Endodermal cell (in vitro differentiated cells): Measurements from ENCODE around the gene CALD1. TPM values are rescaled to one million over a fixed set of nuclear protein-coding genes. Genes with fewer than 3 reads are reported as not detected.

Source experiments
- DNase-seq: peaks from one replicate; pipeline ENCODE4 v3.0.0-alpha.2; 2017
- H3K27ac ChIP-seq: 2 replicates; pipeline ENCODE4 v1.5.1; 2013; ENCODE audit warnings: mild to moderate bottlenecking, low read depth, low read length, moderate library complexity
- H3K27me3 ChIP-seq: 2 replicates; pipeline ENCODE4 v1.6.1; 2013; ENCODE audit warnings: mild to moderate bottlenecking, low read length, moderate library complexity; ENCODE audit not compliant: insufficient read depth, control insufficient read depth, poor library complexity, severe bottlenecking
- H3K36me3 ChIP-seq: 2 replicates; pipeline ENCODE4 v1.7.0; 2013; ENCODE audit warnings: mild to moderate bottlenecking, low read length, moderate library complexity; ENCODE audit not compliant: control insufficient read depth, insufficient read depth
- H3K4me1 ChIP-seq: one replicate; pipeline ENCODE4 v1.7.0; 2013; ENCODE audit warnings: low read length; ENCODE audit not compliant: control insufficient read depth, insufficient read depth
- H3K4me3 ChIP-seq: 2 replicates; pipeline ENCODE4 v1.5.1; 2013; ENCODE audit warnings: mild to moderate bottlenecking, low read length, moderate library complexity
- H3K9ac ChIP-seq: 2 replicates; pipeline ENCODE4 v1.6.1; 2013; ENCODE audit warnings: mild to moderate bottlenecking, low read length, moderate library complexity; ENCODE audit not compliant: poor library complexity, severe bottlenecking; ENCODE audit errors: extremely low read depth
- H3K9me3 ChIP-seq: 2 replicates; pipeline ENCODE4 v1.6.1; 2013; ENCODE audit warnings: mild to moderate bottlenecking, low read length, moderate library complexity; ENCODE audit not compliant: control insufficient read depth
- H3K27ac Mint-ChIP-seq: 2 replicates; pipeline ENCODE4 v1.8.0; 2020; ENCODE audit warnings: mixed read lengths
- H3K27me3 Mint-ChIP-seq: 2 replicates; pipeline ENCODE4 v1.8.0; 2021; ENCODE audit warnings: mild to moderate bottlenecking, mixed read lengths; ENCODE audit not compliant: insufficient read depth
- H3K36me3 Mint-ChIP-seq: 2 replicates; pipeline ENCODE4 v1.8.0; 2020; ENCODE audit warnings: low read depth, mixed read lengths
- H3K4me1 Mint-ChIP-seq: 2 replicates; pipeline ENCODE4 v1.8.0; 2020; ENCODE audit warnings: mixed read lengths
- H3K4me3 Mint-ChIP-seq: 2 replicates; pipeline ENCODE4 v1.8.0; 2020; ENCODE audit warnings: mild to moderate bottlenecking, moderate library complexity, mixed read lengths
- H3K9me3 Mint-ChIP-seq: 2 replicates; pipeline ENCODE4 v1.8.0; 2020; ENCODE audit warnings: mild to moderate bottlenecking, mixed read lengths
- CTCF ChIP-seq: fragments of 200-600 bp; sonication (generic); conservative IDR thresholded peaks from 2 replicates; pipeline ENCODE4 v1.5.0; 2021; ENCODE audit warnings: antibody characterized with exemption, mild to moderate bottlenecking
- WGBS, 2 experiments: methylation state at CpG; one replicate each; pipeline versions ENCODE4 v1.1.5 to v1.1.7; 2013; ENCODE audit warnings: missing lambda C conversion rate in 2 of 2, mixed read lengths in 1 of 2; ENCODE audit not compliant: insufficient coverage in 1 of 2, insufficient read length in 1 of 2; 5-methylcytosine and 5-hydroxymethylcytosine counted together
- total RNA-seq, 2 donors: library from RNA; stranded (reverse); fragmentation: NEBNext Ultra II Directional in 1 of 2; extraction: Animal tissue kit (Norgen Biotek cat#: 25700) in 1 of 2; gene quantifications; 2 replicates in 1 of 2; 3 replicates in 1 of 2; pipeline ENCODE4 v1.2.1, GENCODE V29; 2021

The CALD1 gene
- total RNA-seq, 2 donors from 2014 or later: 111 to 132 TPM

GRCh38 chr7:134865001-134865845 is 85.8 kb downstream of the CALD1 start:
- Mint-ChIP-seq H3K4me1 (peaks cover 27% of the 10 kb centered on the region), H3K27me3 (no peaks in the 10 kb centered on the region), H3K27ac (peak overlapping the region; percentile 72), H3K4me3 (peak overlapping the region; percentile 15), H3K36me3 (peaks cover 3% of the 10 kb centered on the region), H3K9me3 (no peaks in the 10 kb centered on the region)
- Histone ChIP-seq H3K27ac (no peak overlapping the region), H3K36me3 (peaks cover 17% of the 10 kb centered on the region), H3K4me3 (no peak overlapping the region), H3K9ac (no peak overlapping the region), H3K27me3 (no peaks in the 10 kb centered on the region), H3K4me1 (peaks cover 11% of the 10 kb centered on the region), H3K9me3 (no peaks in the 10 kb centered on the region)
- WGBS, 2 experiments: 78 to 93% methylated on average over 5 to 8 of the region's 9 CpGs
- peak; percentile 69 for DNase-seq
- TF ChIP-seq CTCF: no peak

DNA sequence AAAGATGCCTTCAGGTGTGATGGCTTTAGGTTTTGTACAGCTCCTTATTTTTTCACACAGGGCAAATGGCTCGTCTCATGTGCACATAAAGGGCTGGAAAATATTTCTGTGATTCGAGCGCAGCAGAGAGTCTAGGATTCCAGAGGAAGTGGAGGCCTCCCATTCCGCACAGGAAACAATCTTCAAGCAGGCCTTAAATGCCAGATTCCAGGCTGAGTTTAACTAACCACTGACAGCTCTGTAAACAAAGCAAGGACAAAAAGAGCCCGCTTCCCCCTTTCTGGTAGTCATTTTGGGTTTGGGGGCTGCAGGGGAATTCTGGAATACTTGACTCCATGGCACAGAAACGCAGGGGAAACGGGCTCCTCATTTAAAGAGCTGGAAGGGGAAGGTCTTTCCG is 87.2 kb downstream of the CALD1 start:
- Mint-ChIP-seq H3K27ac (peak overlapping the region; percentile 77), H3K4me1 (peaks cover 27% of the 10 kb centered on the region)
- DNase-seq: no peak

GRCh38 chr7:134870156-134870555 is 90.7 kb downstream of the CALD1 start:
- H3K36me3 Mint-ChIP-seq: peaks cover 3% of the 10 kb centered on the region
- H3K27ac Mint-ChIP-seq: no peak overlapping the region
- no peak overlapping the region for H3K27ac ChIP-seq
- peaks cover 11% of the 10 kb centered on the region for H3K4me1 ChIP-seq
- DNase-seq: no peak
- H3K4me3 Mint-ChIP-seq: no peak overlapping the region
- no peak overlapping the region for H3K4me3 ChIP-seq
- TF ChIP-seq CTCF: no peak
- H3K4me1 Mint-ChIP-seq: peaks cover 25% of the 10 kb centered on the region
- H3K9me3 Mint-ChIP-seq: no peaks in the 10 kb centered on the region
- 88 to 100% methylated on average over 1 to 5 of the region's 5 CpGs for WGBS, 2 experiments
- H3K27me3 Mint-ChIP-seq: no peaks in the 10 kb centered on the region
- H3K36me3 ChIP-seq: peaks cover 17% of the 10 kb centered on the region
- H3K9me3 ChIP-seq: no peaks in the 10 kb centered on the region
- H3K27me3 ChIP-seq: no peaks in the 10 kb centered on the region
- H3K9ac ChIP-seq: no peak overlapping the region

More for the DNA sequence above, 87.2 kb downstream of the CALD1 start:
- no peaks in the 10 kb centered on the region for H3K27me3 ChIP-seq
- peaks cover 17% of the 10 kb centered on the region for H3K36me3 ChIP-seq
- H3K9ac ChIP-seq: no peak overlapping the region
- H3K9me3 ChIP-seq: no peaks in the 10 kb centered on the region
- H3K9me3 Mint-ChIP-seq: no peaks in the 10 kb centered on the region
- H3K27me3 Mint-ChIP-seq: no peaks in the 10 kb centered on the region
- 77 to 83% methylated on average over 8 of the region's 8 CpGs for WGBS, 2 experiments
- H3K27ac ChIP-seq: no peak overlapping the region
- H3K36me3 Mint-ChIP-seq: peaks cover 3% of the 10 kb centered on the region
- no peak overlapping the region for H3K4me3 ChIP-seq
- H3K4me3 Mint-ChIP-seq: no peak overlapping the region
- peaks cover 11% of the 10 kb centered on the region for H3K4me1 ChIP-seq
- no peak for TF ChIP-seq CTCF
